Measurements from ENCODE around the gene AGMO. TPM values are rescaled to one million over a fixed set of nuclear protein-coding genes. Genes with fewer than 3 reads are reported as not detected.

AGMO gene
- polyA plus RNA-seq, 1 donor (not counting 4 experiments of a cell fraction or from before 2014, with no cell fraction given): not detected

DNA sequence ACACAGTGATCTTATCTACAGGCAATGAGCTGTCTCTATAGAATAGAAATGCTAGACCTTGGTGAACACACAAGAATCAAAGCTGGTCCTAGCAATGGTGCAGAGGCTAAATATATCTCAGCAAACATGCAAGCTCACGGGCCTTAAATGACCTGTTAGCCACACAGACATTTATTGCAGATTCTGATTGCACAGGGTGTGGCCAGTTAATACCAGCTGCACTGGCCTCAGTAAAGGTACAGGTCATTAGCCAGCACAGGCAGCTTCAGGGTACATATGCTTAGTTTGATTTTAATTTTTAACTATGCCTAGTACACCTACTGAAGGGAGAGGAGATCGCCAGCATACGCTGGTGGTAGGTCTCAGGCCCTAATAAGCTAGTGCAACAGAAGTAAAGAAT lies 393.9 kb downstream of the AGMO start:
- no peak overlapping the region for H3K27ac ChIP-seq (ENCODE audit: control insufficient read depth, insufficient read depth, low read length)
- no peak overlapping the region for H3K9ac ChIP-seq (ENCODE audit: control insufficient read depth, extremely low read depth, insufficient read depth, low read length)
- no peaks in the 10 kb centered on the region for H3K4me1 ChIP-seq (ENCODE audit: control insufficient read depth, extremely low read depth, insufficient read depth, low read length)
- no peaks in the 10 kb centered on the region for H4K20me1 ChIP-seq (ENCODE audit: control insufficient read depth, extremely low read depth, insufficient read depth, low read length)
- FAIRE-seq (no peak), DNase-seq (ENCODE audit: low read depth, low spot score) (no peak)
- dilution Hi-C loops (cut with MboI; ENCODE audit: extremely low pct_ligation_motif_present, low sequenced_read_pairs): no loop called here
- no peaks in the 10 kb centered on the region for H3K9me1 ChIP-seq (ENCODE audit: control insufficient read depth, extremely low read depth, insufficient read depth, low read length)
- H3K36me3 ChIP-seq (ENCODE audit: control insufficient read depth in 2 of 2, extremely low read depth in 1 of 2, insufficient read depth in 2 of 2, low read length in 2 of 2): no peaks in the 10 kb centered on the region
- no peaks in the 10 kb centered on the region for H3K9me3 ChIP-seq (ENCODE audit: control insufficient read depth, low read depth, low read length)
- no peaks in the 10 kb centered on the region for H3K27me3 ChIP-seq (ENCODE audit: control insufficient read depth, extremely low read depth, insufficient read depth, low read length)
- H2AFZ ChIP-seq (ENCODE audit: control insufficient read depth, low read length): no peak overlapping the region
- no peak overlapping the region for H3K4me2 ChIP-seq (ENCODE audit: control insufficient read depth, extremely low read depth, insufficient read depth, low read depth, low read length)
- no peaks in the 10 kb centered on the region for H3K79me2 ChIP-seq (ENCODE audit: control insufficient read depth, insufficient read depth, low read length)
- no peak for TF ChIP-seq EZH2 (IDR thresholded peaks at IDR 0.05; ENCODE audit: low read length)
- TF ChIP-seq, protein P1, sequence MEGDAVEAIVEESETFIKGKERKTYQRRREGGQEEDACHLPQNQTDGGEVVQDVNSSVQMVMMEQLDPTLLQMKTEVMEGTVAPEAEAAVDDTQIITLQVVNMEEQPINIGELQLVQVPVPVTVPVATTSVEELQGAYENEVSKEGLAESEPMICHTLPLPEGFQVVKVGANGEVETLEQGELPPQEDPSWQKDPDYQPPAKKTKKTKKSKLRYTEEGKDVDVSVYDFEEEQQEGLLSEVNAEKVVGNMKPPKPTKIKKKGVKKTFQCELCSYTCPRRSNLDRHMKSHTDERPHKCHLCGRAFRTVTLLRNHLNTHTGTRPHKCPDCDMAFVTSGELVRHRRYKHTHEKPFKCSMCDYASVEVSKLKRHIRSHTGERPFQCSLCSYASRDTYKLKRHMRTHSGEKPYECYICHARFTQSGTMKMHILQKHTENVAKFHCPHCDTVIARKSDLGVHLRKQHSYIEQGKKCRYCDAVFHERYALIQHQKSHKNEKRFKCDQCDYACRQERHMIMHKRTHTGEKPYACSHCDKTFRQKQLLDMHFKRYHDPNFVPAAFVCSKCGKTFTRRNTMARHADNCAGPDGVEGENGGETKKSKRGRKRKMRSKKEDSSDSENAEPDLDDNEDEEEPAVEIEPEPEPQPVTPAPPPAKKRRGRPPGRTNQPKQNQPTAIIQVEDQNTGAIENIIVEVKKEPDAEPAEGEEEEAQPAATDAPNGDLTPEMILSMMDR (optimal IDR thresholded peaks at IDR 0.05 in 1 of 3, IDR thresholded peaks at IDR 0.05 in 1 of 3, conservative IDR thresholded peaks at IDR 0.05 in 1 of 3; ENCODE audit: extremely low read depth in 1 of 3, insufficient read depth in 2 of 3, low read length in 3 of 3): no peak
- H3K4me3 ChIP-seq (ENCODE audit: control insufficient read depth in 2 of 3, extremely low read depth in 1 of 3, insufficient read depth in 2 of 3, low read depth in 1 of 3, low read length in 3 of 3): no peak overlapping the region

GRCh38 chr7:15166620-15167019 lies 395.2 kb downstream of the AGMO start:
- no peaks in the 10 kb centered on the region for H3K79me2 ChIP-seq (ENCODE audit: control insufficient read depth, insufficient read depth, low read length)
- H3K27me3 ChIP-seq (ENCODE audit: control insufficient read depth, extremely low read depth, insufficient read depth, low read length): no peaks in the 10 kb centered on the region
- no peak overlapping the region for H3K9ac ChIP-seq (ENCODE audit: control insufficient read depth, extremely low read depth, insufficient read depth, low read length)
- H3K4me2 ChIP-seq (ENCODE audit: control insufficient read depth, extremely low read depth, insufficient read depth, low read depth, low read length): no peak overlapping the region
- H3K27ac ChIP-seq (ENCODE audit: control insufficient read depth, insufficient read depth, low read length): no peak overlapping the region
- no peaks in the 10 kb centered on the region for H3K4me1 ChIP-seq (ENCODE audit: control insufficient read depth, extremely low read depth, insufficient read depth, low read length)
- no peak overlapping the region for H2AFZ ChIP-seq (ENCODE audit: control insufficient read depth, low read length)
- no peak for TF ChIP-seq EZH2 (IDR thresholded peaks at IDR 0.05; ENCODE audit: low read length)
- TF ChIP-seq, protein P1 (optimal IDR thresholded peaks at IDR 0.05 in 1 of 3, IDR thresholded peaks at IDR 0.05 in 1 of 3, conservative IDR thresholded peaks at IDR 0.05 in 1 of 3; ENCODE audit: extremely low read depth in 1 of 3, insufficient read depth in 2 of 3, low read length in 3 of 3): no peak
- FAIRE-seq (no peak), DNase-seq (ENCODE audit: low read depth, low spot score) (no peak)
- H3K9me3 ChIP-seq (ENCODE audit: control insufficient read depth, low read depth, low read length): no peaks in the 10 kb centered on the region
- H3K36me3 ChIP-seq (ENCODE audit: control insufficient read depth in 2 of 2, extremely low read depth in 1 of 2, insufficient read depth in 2 of 2, low read length in 2 of 2): no peaks in the 10 kb centered on the region
- dilution Hi-C loops (cut with MboI; ENCODE audit: extremely low pct_ligation_motif_present, low sequenced_read_pairs): no loop called here
- no peaks in the 10 kb centered on the region for H3K9me1 ChIP-seq (ENCODE audit: control insufficient read depth, extremely low read depth, insufficient read depth, low read length)
- H4K20me1 ChIP-seq (ENCODE audit: control insufficient read depth, extremely low read depth, insufficient read depth, low read length): no peaks in the 10 kb centered on the region
- H3K4me3 ChIP-seq (ENCODE audit: control insufficient read depth in 2 of 3, extremely low read depth in 1 of 3, insufficient read depth in 2 of 3, low read depth in 1 of 3, low read length in 3 of 3): no peak overlapping the region

Measured in keratinocyte (primary cell).